WTC11 (cell line): ENCODE measurements around the gene DISP3.

Experiments
- ATF2 ChIP-seq: sonication (generic); formaldehyde crosslinking; IDR thresholded peaks from 2 replicates; pipeline ENCODE4 v1.8.1; 2022; ENCODE audit warnings: low read depth, missing genetic modification reagents, borderline replicate concordance
- CTCF ChIP-seq: fragments of 200-600 bp; IDR thresholded peaks from 2 replicates; pipeline ENCODE4 v1.8.0; 2022; ENCODE audit warnings: antibody characterized with exemption
- E2F1 ChIP-seq: sonication (generic); formaldehyde crosslinking; IDR thresholded peaks from 2 replicates; pipeline ENCODE4 v1.8.0; 2022; ENCODE audit warnings: mild to moderate bottlenecking, missing genetic modification reagents
- FOXP4 ChIP-seq: sonication (generic); formaldehyde crosslinking; IDR thresholded peaks from 2 replicates; pipeline ENCODE4 v1.8.0; 2022; ENCODE audit warnings: mild to moderate bottlenecking, missing genetic modification reagents
- RELA ChIP-seq: sonication (generic); formaldehyde crosslinking; IDR thresholded peaks from 2 replicates; pipeline ENCODE4 v1.8.1; 2022; ENCODE audit warnings: missing genetic modification reagents, mild to moderate bottlenecking, borderline replicate concordance
- SP1 ChIP-seq: sonication (generic); formaldehyde crosslinking; conservative IDR thresholded peaks from 2 replicates; pipeline ENCODE4 v1.8.1; 2022; ENCODE audit warnings: missing genetic modification reagents
- USF1 ChIP-seq: sonication (generic); formaldehyde crosslinking; IDR thresholded peaks from 2 replicates; pipeline ENCODE4 v1.8.0; 2022; ENCODE audit warnings: mild to moderate bottlenecking, missing genetic modification reagents
- ZNF121 ChIP-seq: sonication (generic); formaldehyde crosslinking; IDR thresholded peaks from 2 replicates; pipeline ENCODE4 v1.8.0; 2023; ENCODE audit warnings: missing genetic modification reagents
- ZNF317 ChIP-seq: sonication (generic); formaldehyde crosslinking; IDR thresholded peaks from 2 replicates; pipeline ENCODE4 v1.8.1; 2023; ENCODE audit warnings: low read depth, mild to moderate bottlenecking, moderate library complexity, missing genetic modification reagents, borderline replicate concordance
- TF ChIP-seq, protein P1 (sequence below): sonication (generic); formaldehyde crosslinking; conservative IDR thresholded peaks from 2 replicates; pipeline ENCODE4 v1.8.1; 2022; ENCODE audit warnings: mild to moderate bottlenecking, missing genetic modification reagents
- TF ChIP-seq, protein P2 (sequence below): sonication (generic); formaldehyde crosslinking; IDR thresholded peaks from 2 replicates; pipeline ENCODE4 v1.8.1; 2023; ENCODE audit warnings: mild to moderate bottlenecking, missing genetic modification reagents, moderate library complexity
- TF ChIP-seq, protein P3 (sequence below): sonication (generic); formaldehyde crosslinking; IDR thresholded peaks from 2 replicates; pipeline ENCODE4 v1.8.0; 2022; ENCODE audit warnings: mild to moderate bottlenecking, missing genetic modification reagents

DNA sequence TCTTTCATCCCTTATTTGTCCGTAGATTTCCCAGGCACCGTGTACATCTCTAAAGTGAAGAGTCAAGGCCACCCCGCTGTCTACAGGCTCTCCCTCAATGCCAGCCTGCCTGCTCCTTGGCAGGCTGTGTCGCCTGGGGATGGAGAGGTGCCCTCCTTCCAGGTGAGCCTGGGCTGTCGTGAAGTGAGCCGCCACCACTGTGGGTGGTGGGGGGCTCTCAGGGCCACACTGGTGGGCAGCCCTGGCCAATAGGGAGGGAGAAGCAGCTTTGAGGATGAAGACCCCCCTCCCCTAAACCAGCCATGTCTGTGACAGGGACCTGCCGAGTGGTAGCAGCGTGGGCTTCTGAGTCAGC lies 46.2 kb downstream of the DISP3 start:
- TF ChIP-seq SP1, result no peak
- no peak for TF ChIP-seq USF1
- TF ChIP-seq ZNF121 (CRISPR knock-in tag), result no peak
- TF ChIP-seq ATF2 (CRISPR knock-in tag), result no peak
- no peak for TF ChIP-seq RELA (CRISPR knock-in tag)
- TF ChIP-seq, protein P1, sequence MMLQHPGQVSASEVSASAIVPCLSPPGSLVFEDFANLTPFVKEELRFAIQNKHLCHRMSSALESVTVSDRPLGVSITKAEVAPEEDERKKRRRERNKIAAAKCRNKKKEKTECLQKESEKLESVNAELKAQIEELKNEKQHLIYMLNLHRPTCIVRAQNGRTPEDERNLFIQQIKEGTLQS (CRISPR knock-in tag), result no peak
- TF ChIP-seq CTCF, result no peak
- TF ChIP-seq, protein P2, sequence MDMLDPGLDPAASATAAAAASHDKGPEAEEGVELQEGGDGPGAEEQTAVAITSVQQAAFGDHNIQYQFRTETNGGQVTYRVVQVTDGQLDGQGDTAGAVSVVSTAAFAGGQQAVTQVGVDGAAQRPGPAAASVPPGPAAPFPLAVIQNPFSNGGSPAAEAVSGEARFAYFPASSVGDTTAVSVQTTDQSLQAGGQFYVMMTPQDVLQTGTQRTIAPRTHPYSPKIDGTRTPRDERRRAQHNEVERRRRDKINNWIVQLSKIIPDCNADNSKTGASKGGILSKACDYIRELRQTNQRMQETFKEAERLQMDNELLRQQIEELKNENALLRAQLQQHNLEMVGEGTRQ, result no peak
- TF ChIP-seq FOXP4 (CRISPR knock-in tag), result no peak
- TF ChIP-seq E2F1 (CRISPR knock-in tag), result no peak
- TF ChIP-seq, protein P3, sequence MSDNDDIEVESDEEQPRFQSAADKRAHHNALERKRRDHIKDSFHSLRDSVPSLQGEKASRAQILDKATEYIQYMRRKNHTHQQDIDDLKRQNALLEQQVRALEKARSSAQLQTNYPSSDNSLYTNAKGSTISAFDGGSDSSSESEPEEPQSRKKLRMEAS (CRISPR knock-in tag), result no peak
- TF ChIP-seq ZNF317 (CRISPR knock-in tag), result no peak
